Kidney capillary endothelial cell (primary cell): Measurements from ENCODE around the gene ZNF541.
A peak's percentile ranks its signal among the peaks of the same experiment; 100 is the strongest.

Experiments used
- DNase-seq: peaks from one replicate; pipeline ENCODE4 v3.0.0-alpha.2; 2018; ENCODE audit warnings: low spot score

Gene ZNF541, protein sequence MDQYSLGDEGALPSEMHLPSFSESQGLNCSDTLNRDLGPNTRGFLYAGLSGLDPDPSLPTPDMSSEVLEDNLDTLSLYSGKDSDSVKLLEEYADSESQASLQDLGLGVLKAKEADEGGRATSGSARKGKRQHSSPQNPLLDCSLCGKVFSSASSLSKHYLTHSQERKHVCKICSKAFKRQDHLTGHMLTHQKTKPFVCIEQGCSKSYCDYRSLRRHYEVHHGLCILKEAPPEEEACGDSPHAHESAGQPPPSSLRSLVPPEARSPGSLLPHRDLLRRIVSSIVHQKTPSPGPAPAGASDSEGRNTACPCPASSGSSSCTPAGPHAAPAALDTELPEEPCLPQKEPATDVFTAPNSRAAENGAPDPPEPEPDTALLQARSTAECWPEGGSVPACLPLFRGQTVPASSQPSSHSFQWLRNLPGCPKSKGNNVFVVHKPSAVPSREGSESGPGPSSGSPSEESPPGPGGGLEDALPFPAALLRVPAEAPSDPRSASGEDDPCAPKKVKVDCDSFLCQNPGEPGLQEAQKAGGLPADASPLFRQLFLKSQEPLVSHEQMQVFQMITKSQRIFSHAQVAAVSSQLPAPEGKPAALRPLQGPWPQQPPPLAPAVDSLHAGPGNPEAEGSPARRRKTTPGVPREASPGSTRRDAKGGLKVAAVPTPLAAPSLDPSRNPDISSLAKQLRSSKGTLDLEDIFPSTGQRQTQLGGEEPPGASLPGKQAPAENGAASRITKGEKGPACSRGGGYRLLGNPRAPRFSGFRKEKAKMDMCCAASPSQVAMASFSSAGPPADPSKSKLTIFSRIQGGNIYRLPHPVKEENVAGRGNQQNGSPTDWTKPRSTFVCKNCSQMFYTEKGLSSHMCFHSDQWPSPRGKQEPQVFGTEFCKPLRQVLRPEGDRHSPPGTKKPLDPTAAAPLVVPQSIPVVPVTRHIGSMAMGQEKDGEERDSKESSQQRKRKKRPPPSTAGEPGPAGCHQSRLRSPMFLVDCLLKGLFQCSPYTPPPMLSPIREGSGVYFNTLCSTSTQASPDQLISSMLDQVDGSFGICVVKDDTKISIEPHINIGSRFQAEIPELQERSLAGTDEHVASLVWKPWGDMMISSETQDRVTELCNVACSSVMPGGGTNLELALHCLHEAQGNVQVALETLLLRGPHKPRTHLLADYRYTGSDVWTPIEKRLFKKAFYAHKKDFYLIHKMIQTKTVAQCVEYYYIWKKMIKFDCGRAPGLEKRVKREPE (N-terminal part only)

GRCh38 chr19:47573071-47574026, at the start of gene ZNF541:
ZNF541 (minus strand) TSS chr19:47573148; CDS start chr19:47555856, 17,292 bp downstream.
- peak; percentile 26 for DNase-seq

DNA sequence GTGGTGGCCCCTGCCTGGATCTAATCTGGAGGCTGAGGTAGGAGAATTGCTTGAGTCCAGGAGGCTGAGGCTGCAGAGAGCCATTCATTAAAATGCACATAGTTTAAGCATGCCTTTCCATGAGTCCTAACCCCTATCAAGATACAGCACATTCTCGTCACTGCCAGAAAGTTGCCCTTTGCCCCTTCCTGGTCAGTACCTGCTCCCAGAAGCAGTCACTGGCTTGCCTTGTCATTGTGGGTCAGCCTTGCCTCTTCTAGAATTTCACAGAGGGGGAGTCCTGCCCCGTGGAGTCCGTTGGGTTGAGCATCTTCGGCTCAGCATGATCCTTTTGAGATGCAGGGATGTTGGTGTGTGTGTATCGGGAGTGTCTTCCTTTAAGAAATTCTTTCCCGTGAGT, 46.8 kb upstream of the ZNF541 start:
- DNase-seq = no peak

DNA sequence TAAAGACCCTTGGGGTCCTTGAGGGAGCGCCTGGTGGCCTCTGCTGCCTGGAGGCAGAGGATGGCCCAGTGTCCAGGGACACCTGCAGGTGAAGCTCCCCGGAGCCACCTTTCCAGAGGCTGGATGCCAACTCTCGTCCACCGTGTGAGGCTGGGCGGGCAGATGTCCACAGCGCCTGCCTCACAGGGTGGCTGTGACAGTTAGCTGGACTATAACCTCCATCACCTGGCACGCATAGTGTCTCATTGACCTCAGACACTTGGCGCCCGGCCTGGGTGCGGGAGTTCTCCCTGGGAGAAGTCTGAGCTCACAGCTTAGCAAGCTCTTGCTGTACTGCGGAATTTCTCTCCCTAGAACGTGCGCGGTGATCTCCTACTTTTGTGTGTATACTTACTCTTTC, 45.8 kb upstream of the ZNF541 start:
- no peak for DNase-seq

GRCh38 chr19:47615714-47616113, 42.8 kb upstream of the ZNF541 start:
- no peak for DNase-seq

- no peak for DNase-seq
Measured at GRCh38 chr19:47615230-47615629, 42.3 kb upstream of the ZNF541 start.

DNA sequence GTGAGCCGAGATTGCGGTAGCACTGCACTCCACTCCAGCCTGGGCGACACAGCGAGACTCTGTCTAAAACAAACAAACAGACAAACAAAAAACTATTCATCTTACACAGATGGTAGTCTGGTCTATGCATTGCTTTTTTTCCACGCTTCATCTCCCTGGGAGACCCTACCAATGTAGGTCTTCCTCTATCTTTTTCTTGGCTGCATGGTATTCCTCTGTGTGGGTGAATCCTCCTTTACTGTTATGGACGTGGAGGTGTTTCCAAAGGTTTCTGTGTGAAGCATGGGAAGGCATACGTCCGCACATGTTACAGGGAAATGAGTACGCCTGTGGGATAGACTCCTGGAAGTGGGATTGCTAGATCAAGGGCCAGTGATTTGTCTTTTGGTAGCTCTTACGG, 41.6 kb upstream of the ZNF541 start:
- no peak for DNase-seq

DNA sequence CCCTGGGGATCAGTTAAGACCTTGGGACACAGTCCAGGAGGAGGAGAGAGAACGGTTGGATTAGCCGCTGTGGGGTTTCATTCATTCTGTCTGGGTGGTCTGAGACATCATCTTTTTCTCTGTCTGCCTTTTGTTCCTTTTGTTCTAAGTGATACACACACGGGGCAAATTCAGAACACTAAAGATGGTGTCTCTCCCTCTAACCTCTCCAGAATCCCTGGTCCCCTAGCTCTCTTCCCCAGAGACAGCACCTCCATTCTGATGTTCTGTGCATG, 41.0 kb upstream of the ZNF541 start:
- DNase-seq = no peak

DNA sequence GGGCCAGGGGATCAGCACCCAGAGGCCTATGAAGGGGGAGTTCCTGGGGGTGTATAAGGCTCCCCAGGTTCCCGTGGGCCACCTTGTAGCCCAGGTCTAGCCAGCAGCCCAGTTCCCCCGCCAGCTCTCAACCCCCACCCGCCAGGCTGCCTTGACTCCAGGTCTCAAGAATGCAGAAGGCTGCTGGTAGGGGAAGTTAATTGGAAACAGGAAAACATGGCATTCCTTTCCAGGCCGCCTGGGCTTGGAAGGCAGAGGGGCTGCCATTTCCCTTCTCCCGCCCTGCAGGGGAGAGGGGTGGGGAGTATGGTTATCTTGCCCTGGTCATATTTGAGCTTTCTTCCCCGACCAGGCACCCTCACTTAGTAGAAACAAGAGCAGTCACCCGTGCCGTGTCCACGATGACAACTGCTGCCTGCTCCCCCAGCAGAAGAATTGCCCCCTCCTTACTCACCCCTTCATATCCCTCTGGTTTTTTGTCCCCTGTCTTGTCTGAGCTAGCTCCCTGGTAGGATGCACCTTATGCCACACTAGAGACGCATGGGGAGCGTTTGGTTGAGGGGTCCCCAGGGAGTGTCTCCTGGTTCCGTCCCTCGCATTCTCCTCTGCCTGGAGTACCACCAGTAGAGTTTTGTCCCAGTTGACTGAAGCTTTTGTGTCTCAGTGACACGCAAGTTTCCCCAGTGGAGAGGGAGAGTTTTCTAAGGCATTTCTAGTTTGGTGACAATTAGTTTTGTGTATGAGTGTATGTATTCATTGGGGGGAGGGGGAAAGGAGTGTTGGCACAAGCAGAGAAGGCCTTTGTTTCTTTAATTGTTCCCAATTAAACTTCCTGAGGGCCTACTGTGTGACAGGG, 40.4 kb upstream of the ZNF541 start:
- peak; percentile 68 for DNase-seq

- no peak for DNase-seq
Measured at GRCh38 chr19:47610902-47611301, 38.0 kb upstream of the ZNF541 start.

DNA sequence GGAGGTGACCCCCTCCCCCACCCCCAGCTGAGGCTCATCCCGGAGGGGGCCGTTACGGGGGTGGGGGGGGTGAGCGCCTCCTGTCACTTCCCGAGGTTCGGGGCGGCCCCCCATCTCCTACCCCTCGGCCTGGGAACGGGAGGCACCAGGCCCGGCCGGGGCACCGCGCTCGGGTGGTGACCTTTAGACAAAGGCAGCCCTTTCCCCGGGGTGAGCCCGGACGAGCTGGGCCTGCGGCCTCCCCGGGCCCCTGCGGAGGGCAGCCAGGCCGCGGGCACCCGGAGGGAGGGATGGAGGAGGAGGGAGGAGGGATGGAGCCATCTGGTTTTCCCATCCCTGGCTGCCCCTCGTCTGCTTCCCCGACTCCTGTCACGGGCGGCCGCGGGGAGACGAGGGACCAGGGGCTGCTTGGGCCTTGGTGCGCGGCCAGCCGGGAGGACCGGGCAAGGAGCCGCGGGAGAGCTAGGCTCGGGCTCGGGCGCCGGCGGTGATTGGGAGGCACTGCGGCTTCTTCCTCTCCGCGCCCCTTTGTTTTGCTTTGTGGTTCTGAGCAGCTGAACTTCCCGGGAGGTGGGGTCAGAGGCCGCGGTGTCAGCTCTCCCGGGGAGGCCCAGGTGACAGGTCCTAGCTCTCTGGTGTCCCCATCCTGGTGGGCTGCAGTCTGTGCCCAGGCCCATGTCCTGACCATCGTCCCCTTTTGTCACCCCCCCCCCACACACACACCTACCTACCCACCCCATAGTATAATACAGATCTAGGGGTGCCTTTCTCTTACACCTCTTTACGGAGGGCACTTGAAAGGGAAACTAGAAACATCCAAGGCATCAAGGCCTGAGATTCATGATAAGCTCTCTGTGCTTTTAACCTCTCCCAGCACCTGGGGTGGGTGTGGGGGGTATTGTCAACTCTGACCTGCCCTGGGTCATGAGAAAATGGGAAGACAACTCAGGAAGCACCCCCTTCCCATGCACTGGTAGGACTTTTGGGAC, 37.3 kb upstream of the ZNF541 start:
- DNase-seq = no peak

- peak; percentile 77 for DNase-seq
Measured at GRCh38 chr19:47608969-47609905, 36.3 kb upstream of the ZNF541 start, which contains the start of gene BICRA. BICRA (plus strand) TSS chr19:47609134; CDS start chr19:47673575, 64,441 bp downstream.

GRCh38 chr19:47608074-47608918, 35.3 kb upstream of the ZNF541 start:
- peak; percentile 88 for DNase-seq

- no peak for DNase-seq
Measured at GRCh38 chr19:47607564-47608073, 34.7 kb upstream of the ZNF541 start.

GRCh38 chr19:47603706-47604565, 31.0 kb upstream of the ZNF541 start:
- no peak for DNase-seq

DNA sequence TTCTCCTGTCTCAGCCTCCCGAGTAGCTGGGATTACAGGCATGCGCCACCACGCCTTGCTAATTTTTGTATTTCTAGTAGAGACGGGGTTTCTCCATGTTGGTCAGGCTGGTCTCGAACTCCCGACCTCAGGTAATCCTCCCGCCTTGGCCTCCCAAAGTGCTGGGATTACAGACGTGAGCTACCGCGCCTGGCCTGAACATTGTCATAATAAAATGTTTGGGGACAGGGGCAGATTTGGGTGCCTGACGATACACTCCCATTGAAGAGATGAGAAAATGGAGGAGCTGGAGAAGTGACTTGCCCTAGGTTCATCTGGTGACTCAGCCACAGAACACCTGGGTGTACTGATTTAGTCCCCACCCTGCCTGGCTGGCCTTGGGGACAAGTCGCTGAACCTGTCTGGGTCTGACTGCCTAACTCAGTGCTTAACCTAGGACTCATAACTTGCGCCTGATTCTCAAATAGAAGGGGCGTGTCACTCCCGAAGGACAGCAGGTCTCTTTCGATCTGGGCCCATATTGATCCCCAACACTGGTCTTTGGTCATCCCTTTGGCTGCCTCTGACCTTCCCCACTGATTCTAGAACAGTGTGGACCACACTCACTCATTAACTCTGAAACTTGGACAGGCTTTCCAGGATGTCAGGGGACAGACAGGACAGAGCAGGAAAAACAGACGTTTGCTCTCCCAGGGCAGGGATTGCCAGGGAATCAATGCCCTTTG, 28.4 kb upstream of the ZNF541 start:
- no peak for DNase-seq
